Neural cell (in vitro differentiated cells): ENCODE data around the gene XPNPEP2. TPM values are rescaled to one million over a fixed set of nuclear protein-coding genes. Genes with fewer than 3 reads are reported as not detected.

Experiments used
- H2AFZ ChIP-seq: fragments of 200-600, 300-800 bp; sonication (generic), shearing (Covaris generic); 2 replicates; pipeline ENCODE4 v1.6.0; 2014; ENCODE audit warnings: low read depth, mild to moderate bottlenecking, antibody characterized with exemption, low read length, moderate library complexity
- H3F3A ChIP-seq: fragments of 200-600 bp; shearing (Covaris generic); 2 replicates; pipeline ENCODE4 v1.6.1; 2016; ENCODE audit warnings: mild to moderate bottlenecking, moderate library complexity, mixed read lengths, antibody characterized with exemption, low read length; ENCODE audit not compliant: insufficient read depth, poor library complexity, severe bottlenecking
- H3K27ac ChIP-seq: fragments of 200-600, 300-800 bp; sonication (generic), shearing (Covaris generic); 2 replicates; pipeline ENCODE4 v1.5.1; 2014; ENCODE audit warnings: mild to moderate bottlenecking, low read length, moderate library complexity
- H3K27me3 ChIP-seq: fragments of 300-800, 200-600 bp; sonication (generic), shearing (Covaris generic); 2 replicates; pipeline ENCODE4 v1.6.0; 2014; ENCODE audit warnings: mild to moderate bottlenecking, low read depth, low read length, moderate library complexity; ENCODE audit not compliant: insufficient read depth
- H3K36me3 ChIP-seq: fragments of 300-800, 200-600 bp; sonication (generic), shearing (Covaris generic); 2 replicates; pipeline ENCODE4 v1.5.1; 2014; ENCODE audit warnings: mild to moderate bottlenecking, antibody characterized with exemption, low read length, moderate library complexity; ENCODE audit not compliant: insufficient read depth
- H3K4me2 ChIP-seq: fragments of 300-800, 200-600 bp; sonication (generic), shearing (Covaris generic); 2 replicates; pipeline ENCODE4 v1.6.0; 2014; ENCODE audit warnings: mild to moderate bottlenecking, low read length
- H3K4me3 ChIP-seq: fragments of 300-800, 200-600 bp; sonication (generic), shearing (Covaris generic); 2 replicates; pipeline ENCODE4 v1.5.1; 2014; ENCODE audit warnings: mild to moderate bottlenecking, low read length, moderate library complexity
- H3K79me2 ChIP-seq: fragments of 200-600 bp; shearing (Covaris generic); replicated peaks from 2 replicates; pipeline ENCODE4 v1.6.0; 2014; ENCODE audit warnings: mild to moderate bottlenecking, low read length, moderate library complexity; ENCODE audit not compliant: insufficient read depth
- H3K9ac ChIP-seq: fragments of 300-800, 200-600 bp; sonication (generic), shearing (Covaris generic); 2 replicates; pipeline ENCODE4 v1.6.1; 2016; ENCODE audit warnings: mild to moderate bottlenecking, low read length, mixed read lengths
- H3K9me2 ChIP-seq: fragments of 200-600 bp; shearing (Covaris generic); 2 replicates; pipeline ENCODE4 v1.6.1; 2016; ENCODE audit warnings: mild to moderate bottlenecking, low read length, mixed read lengths; ENCODE audit not compliant: insufficient read depth
- H3K9me3 ChIP-seq: fragments of 200-600, 300-800 bp; sonication (generic), shearing (Covaris generic); 2 replicates; pipeline ENCODE4 v1.6.1; 2016; ENCODE audit warnings: mild to moderate bottlenecking, mixed run types, low read length, moderate library complexity, mixed read lengths
- H4K20me1 ChIP-seq: fragments of 200-600 bp; shearing (Covaris generic); 2 replicates; pipeline ENCODE4 v1.6.1; 2016; ENCODE audit warnings: mild to moderate bottlenecking, mixed run types; ENCODE audit not compliant: insufficient read depth
- CTCF ChIP-seq: fragments of 450-650 bp; IDR thresholded peaks from 2 replicates; pipeline ENCODE4 v1.5.1; 2014; ENCODE audit warnings: antibody characterized with exemption, mild to moderate bottlenecking, moderate library complexity; ENCODE audit not compliant: poor library complexity, severe bottlenecking
- EP300 ChIP-seq: fragments of 450-650 bp; conservative IDR thresholded peaks from 2 replicates; pipeline ENCODE4 v1.6.1; 2014; ENCODE audit warnings: antibody characterized with exemption, mild to moderate bottlenecking, moderate library complexity; ENCODE audit not compliant: poor library complexity, severe bottlenecking
- EZH2 ChIP-seq: fragments of 200-600, 300-800 bp; shearing (Covaris generic), sonication (generic); IDR thresholded peaks from 2 replicates; pipeline ENCODE4 v1.6.1; 2014; ENCODE audit warnings: antibody characterized with exemption, low read length, borderline replicate concordance, mild to moderate bottlenecking; ENCODE audit not compliant: insufficient read depth, poor library complexity, severe bottlenecking
- MXI1 ChIP-seq: fragments of 450-650 bp; conservative IDR thresholded peaks from 2 replicates; pipeline ENCODE4 v1.6.1; 2014; ENCODE audit warnings: antibody characterized with exemption, mild to moderate bottlenecking; ENCODE audit not compliant: poor library complexity, severe bottlenecking
- POLR2AphosphoS5 ChIP-seq: IDR thresholded peaks from 2 replicates; pipeline ENCODE4 v1.6.1; 2012
- RAD21 ChIP-seq: fragments of 450-650 bp; conservative IDR thresholded peaks from 2 replicates; pipeline ENCODE4 v1.6.1; 2014; ENCODE audit warnings: antibody characterized with exemption, mild to moderate bottlenecking, moderate library complexity
- SMC3 ChIP-seq: fragments of 450-650 bp; conservative IDR thresholded peaks from 2 replicates; pipeline ENCODE4 v1.6.1; 2014; ENCODE audit warnings: antibody characterized with exemption, mild to moderate bottlenecking, moderate library complexity; ENCODE audit not compliant: poor library complexity
- TAF1 ChIP-seq: IDR thresholded peaks from 2 replicates; pipeline ENCODE4 v1.6.1; 2012; ENCODE audit warnings: low read depth
- polyA plus RNA-seq: library from polyadenylated mRNA; depleted of rRNA; stranded (reverse); fragments of >200 nt; gene quantifications from 2 replicates; pipeline ENCODE4 v1.2.3, GENCODE V29; 2014
- TF ChIP-seq, protein P1 (sequence below): IDR thresholded peaks from 2 replicates; pipeline ENCODE4 v1.6.1; 2012; ENCODE audit warnings: borderline replicate concordance

XPNPEP2 gene
- polyA plus RNA-seq, 1 donor from 2014 or later = not detected

DNA sequence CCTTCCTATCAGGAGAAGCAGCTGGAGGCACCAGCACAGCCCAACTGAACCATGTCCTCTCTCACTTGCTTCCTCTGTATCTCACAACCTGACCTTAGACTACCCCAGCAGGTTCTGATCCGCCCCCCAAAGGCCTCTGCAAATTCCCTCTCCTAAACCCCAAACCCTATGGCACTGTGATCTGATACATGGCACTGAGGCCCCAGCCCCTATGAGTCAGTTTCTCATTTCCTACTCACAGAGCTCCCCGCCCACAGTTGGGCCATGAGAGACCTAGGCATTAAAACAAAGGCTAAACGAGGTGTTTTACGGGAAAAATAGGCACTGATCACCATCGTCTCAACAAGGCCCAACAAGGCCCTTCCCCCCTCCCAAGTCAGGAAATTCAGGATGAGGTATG is 60.1 kb downstream of the XPNPEP2 start:
- H3K9ac ChIP-seq = no peak overlapping the region

GRCh38 chrX:129800186-129800585 is 61.4 kb downstream of the XPNPEP2 start:
- H3K36me3 ChIP-seq = no peaks in the 10 kb centered on the region
- no peaks in the 10 kb centered on the region for H3K79me2 ChIP-seq
- H3F3A ChIP-seq = no peaks in the 10 kb centered on the region
- H3K9ac ChIP-seq = no peak overlapping the region
- TF ChIP-seq RAD21 = no peak
- no peak for TF ChIP-seq MXI1
- TF ChIP-seq EZH2 = no peak
- TF ChIP-seq CTCF = no peak
- no peak for TF ChIP-seq SMC3
- TF ChIP-seq, protein P1, sequence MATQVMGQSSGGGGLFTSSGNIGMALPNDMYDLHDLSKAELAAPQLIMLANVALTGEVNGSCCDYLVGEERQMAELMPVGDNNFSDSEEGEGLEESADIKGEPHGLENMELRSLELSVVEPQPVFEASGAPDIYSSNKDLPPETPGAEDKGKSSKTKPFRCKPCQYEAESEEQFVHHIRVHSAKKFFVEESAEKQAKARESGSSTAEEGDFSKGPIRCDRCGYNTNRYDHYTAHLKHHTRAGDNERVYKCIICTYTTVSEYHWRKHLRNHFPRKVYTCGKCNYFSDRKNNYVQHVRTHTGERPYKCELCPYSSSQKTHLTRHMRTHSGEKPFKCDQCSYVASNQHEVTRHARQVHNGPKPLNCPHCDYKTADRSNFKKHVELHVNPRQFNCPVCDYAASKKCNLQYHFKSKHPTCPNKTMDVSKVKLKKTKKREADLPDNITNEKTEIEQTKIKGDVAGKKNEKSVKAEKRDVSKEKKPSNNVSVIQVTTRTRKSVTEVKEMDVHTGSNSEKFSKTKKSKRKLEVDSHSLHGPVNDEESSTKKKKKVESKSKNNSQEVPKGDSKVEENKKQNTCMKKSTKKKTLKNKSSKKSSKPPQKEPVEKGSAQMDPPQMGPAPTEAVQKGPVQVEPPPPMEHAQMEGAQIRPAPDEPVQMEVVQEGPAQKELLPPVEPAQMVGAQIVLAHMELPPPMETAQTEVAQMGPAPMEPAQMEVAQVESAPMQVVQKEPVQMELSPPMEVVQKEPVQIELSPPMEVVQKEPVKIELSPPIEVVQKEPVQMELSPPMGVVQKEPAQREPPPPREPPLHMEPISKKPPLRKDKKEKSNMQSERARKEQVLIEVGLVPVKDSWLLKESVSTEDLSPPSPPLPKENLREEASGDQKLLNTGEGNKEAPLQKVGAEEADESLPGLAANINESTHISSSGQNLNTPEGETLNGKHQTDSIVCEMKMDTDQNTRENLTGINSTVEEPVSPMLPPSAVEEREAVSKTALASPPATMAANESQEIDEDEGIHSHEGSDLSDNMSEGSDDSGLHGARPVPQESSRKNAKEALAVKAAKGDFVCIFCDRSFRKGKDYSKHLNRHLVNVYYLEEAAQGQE = no peak
- no peak for TF ChIP-seq POLR2AphosphoS5
- TF ChIP-seq EP300 = no peak
- no peak for TF ChIP-seq TAF1
- H3K9me2 ChIP-seq = no peaks in the 10 kb centered on the region
- H3K9me3 ChIP-seq = no peaks in the 10 kb centered on the region
- no peaks in the 10 kb centered on the region for H4K20me1 ChIP-seq
- no peak overlapping the region for H3K27ac ChIP-seq
- no peak overlapping the region for H3K4me3 ChIP-seq
- no peak overlapping the region for H3K4me2 ChIP-seq
- H2AFZ ChIP-seq = no peak overlapping the region
- no peaks in the 10 kb centered on the region for H3K27me3 ChIP-seq

More for the DNA sequence above, 60.1 kb downstream of the XPNPEP2 start:
- Histone ChIP-seq H3K9me2 (no peaks in the 10 kb centered on the region), H3K36me3 (no peaks in the 10 kb centered on the region), H3K79me2 (no peaks in the 10 kb centered on the region), H2AFZ (no peak overlapping the region), H3K27ac (no peak overlapping the region), H3K9me3 (no peaks in the 10 kb centered on the region), H4K20me1 (no peaks in the 10 kb centered on the region), H3K4me3 (no peak overlapping the region), H3K4me2 (no peak overlapping the region), H3K27me3 (no peaks in the 10 kb centered on the region), H3F3A (no peaks in the 10 kb centered on the region)
- no peak for TF ChIP-seq POLR2AphosphoS5
- no peak for TF ChIP-seq MXI1
- TF ChIP-seq RAD21 = no peak
- no peak for TF ChIP-seq TAF1
- no peak for TF ChIP-seq EP300
- no peak for TF ChIP-seq EZH2
- TF ChIP-seq SMC3 = no peak
- TF ChIP-seq, protein P1 = no peak
- no peak for TF ChIP-seq CTCF
